GM18873 (cell line): Measurements from ENCODE around the gene SAMD13.

Experiments
- ATAC-seq: cut with Tn5 transposase; IDR thresholded peaks from one replicate; pipeline ENCODE4 v1.9.1; 2021; ENCODE audit warnings: mild to moderate bottlenecking, moderate library complexity, moderate number of reproducible peaks; ENCODE audit not compliant: unreplicated experiment, low FRiP score

The SAMD13 gene

GRCh38 chr1:84301004-84301784, at the start of gene SAMD13:
Gene SAMD13 (plus strand): TSS chr1:84301708. CDS start chr1:84303235, 1,527 bp downstream.
- ATAC-seq: no peak

- ATAC-seq: no peak
These were observed 48.5 kb upstream of the SAMD13 start for GRCh38 chr1:84253036-84253435.

GRCh38 chr1:84253891-84254290, 47.6 kb upstream of the SAMD13 start:
- ATAC-seq: no peak

- ATAC-seq: no peak
These were observed 46.7 kb upstream of the SAMD13 start for GRCh38 chr1:84254703-84255238.

GRCh38 chr1:84255582-84255981, 45.9 kb upstream of the SAMD13 start:
- ATAC-seq: no peak

GRCh38 chr1:84257617-84258016, 43.9 kb upstream of the SAMD13 start:
- ATAC-seq: no peak

- no peak for ATAC-seq
These were observed 42.1 kb upstream of the SAMD13 start for GRCh38 chr1:84259376-84259775.

- ATAC-seq: no peak
These were observed 41.5 kb upstream of the SAMD13 start for GRCh38 chr1:84259989-84260388.

- no peak for ATAC-seq
These were observed 40.5 kb upstream of the SAMD13 start for GRCh38 chr1:84260852-84261518.

GRCh38 chr1:84264961-84265360, 36.5 kb upstream of the SAMD13 start:
- ATAC-seq: no peak

- ATAC-seq: no peak
These were observed 35.6 kb upstream of the SAMD13 start for GRCh38 chr1:84265867-84266266.

- no peak for ATAC-seq
These were observed 34.8 kb upstream of the SAMD13 start for GRCh38 chr1:84266748-84267147.

- no peak for ATAC-seq
These were observed 34.0 kb upstream of the SAMD13 start for GRCh38 chr1:84267476-84267875.

- ATAC-seq: no peak
These were observed 33.2 kb upstream of the SAMD13 start for GRCh38 chr1:84268346-84268745.

- no peak for ATAC-seq
These were observed 32.2 kb upstream of the SAMD13 start for GRCh38 chr1:84269306-84269705.

GRCh38 chr1:84271441-84272151, 29.9 kb upstream of the SAMD13 start:
- ATAC-seq: peak; percentile 96

- no peak for ATAC-seq
These were observed 29.1 kb upstream of the SAMD13 start for GRCh38 chr1:84272401-84272800.

GRCh38 chr1:84277343-84278059, 24.0 kb upstream of the SAMD13 start:
- no peak for ATAC-seq

GRCh38 chr1:84278905-84279304, 22.6 kb upstream of the SAMD13 start:
- no peak for ATAC-seq

GRCh38 chr1:84280912-84281311, 20.6 kb upstream of the SAMD13 start:
- ATAC-seq: no peak
